GM23338 (cell line): ENCODE data around the gene UVSSA.

Experiments used
- EZH2 ChIP-seq: fragments of 200-600 bp; sonication (generic); IDR thresholded peaks from one replicate; pipeline ENCODE4 v1.8.0; 2017; ENCODE audit warnings: antibody characterized with exemption, mild to moderate bottlenecking, low read depth; ENCODE audit not compliant: unreplicated experiment
- EZH2phosphoT487 ChIP-seq: fragments of 200-600 bp; sonication (generic); IDR thresholded peaks from one replicate; pipeline ENCODE4 v1.8.1; 2018; ENCODE audit warnings: antibody characterized with exemption; ENCODE audit not compliant: unreplicated experiment
- NANOG ChIP-seq: IDR thresholded peaks from 2 replicates; pipeline ENCODE4 v1.6.1; 2016; ENCODE audit warnings: antibody characterized with exemption, borderline replicate concordance
- POLR2AphosphoS5 ChIP-seq: IDR thresholded peaks from 2 replicates; pipeline ENCODE4 v1.6.1; 2016; ENCODE audit warnings: antibody characterized with exemption, low read depth
- ZNF331 ChIP-seq: fragments of 250-450 bp; sonication (Bioruptor Pico); IDR thresholded peaks from 2 replicates; pipeline ENCODE4 v1.5.0; 2020; ENCODE audit warnings: low read depth, mild to moderate bottlenecking, moderate library complexity
- TF ChIP-seq, protein P1 (sequence below), 2 experiments: fragments of 200-600 bp in 1 of 2; sonication (generic) in 1 of 2; conservative IDR thresholded peaks; 2 replicates each; pipeline versions ENCODE4 v1.5.1 to v1.6.1; 2016 to 2017; ENCODE audit warnings: antibody characterized with exemption in 2 of 2, low read depth in 2 of 2, mild to moderate bottlenecking in 2 of 2, moderate library complexity in 1 of 2
- TF ChIP-seq, protein P2 (sequence below): fragments of 250-450 bp; sonication (Bioruptor Pico); IDR thresholded peaks from 2 replicates; pipeline ENCODE4 v1.5.0; 2020; ENCODE audit warnings: mild to moderate bottlenecking, moderate library complexity

DNA sequence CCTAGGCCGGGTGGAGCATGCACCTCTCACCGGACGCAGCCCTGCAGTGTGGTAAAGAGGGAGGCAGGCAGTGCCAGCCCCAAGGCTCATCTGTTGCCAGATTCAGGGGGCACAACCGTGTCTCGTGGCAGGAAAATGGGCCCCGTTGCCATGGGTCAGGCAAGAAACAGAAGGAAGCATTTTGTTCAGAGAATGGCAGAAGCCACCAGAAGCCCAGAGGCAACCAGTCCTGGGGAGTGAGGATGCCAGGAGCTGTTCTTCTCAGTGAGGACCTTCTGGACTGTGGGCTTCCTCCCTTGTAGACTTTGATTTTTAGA is 12.5 kb upstream of the UVSSA start:
- TF ChIP-seq, protein P1, sequence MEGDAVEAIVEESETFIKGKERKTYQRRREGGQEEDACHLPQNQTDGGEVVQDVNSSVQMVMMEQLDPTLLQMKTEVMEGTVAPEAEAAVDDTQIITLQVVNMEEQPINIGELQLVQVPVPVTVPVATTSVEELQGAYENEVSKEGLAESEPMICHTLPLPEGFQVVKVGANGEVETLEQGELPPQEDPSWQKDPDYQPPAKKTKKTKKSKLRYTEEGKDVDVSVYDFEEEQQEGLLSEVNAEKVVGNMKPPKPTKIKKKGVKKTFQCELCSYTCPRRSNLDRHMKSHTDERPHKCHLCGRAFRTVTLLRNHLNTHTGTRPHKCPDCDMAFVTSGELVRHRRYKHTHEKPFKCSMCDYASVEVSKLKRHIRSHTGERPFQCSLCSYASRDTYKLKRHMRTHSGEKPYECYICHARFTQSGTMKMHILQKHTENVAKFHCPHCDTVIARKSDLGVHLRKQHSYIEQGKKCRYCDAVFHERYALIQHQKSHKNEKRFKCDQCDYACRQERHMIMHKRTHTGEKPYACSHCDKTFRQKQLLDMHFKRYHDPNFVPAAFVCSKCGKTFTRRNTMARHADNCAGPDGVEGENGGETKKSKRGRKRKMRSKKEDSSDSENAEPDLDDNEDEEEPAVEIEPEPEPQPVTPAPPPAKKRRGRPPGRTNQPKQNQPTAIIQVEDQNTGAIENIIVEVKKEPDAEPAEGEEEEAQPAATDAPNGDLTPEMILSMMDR (conservative IDR thresholded peaks at IDR 0.05; ENCODE audit: low read depth in 2 of 2) = no peak
- no peak for TF ChIP-seq POLR2AphosphoS5
- no peak for TF ChIP-seq EZH2
- TF ChIP-seq, protein P2, sequence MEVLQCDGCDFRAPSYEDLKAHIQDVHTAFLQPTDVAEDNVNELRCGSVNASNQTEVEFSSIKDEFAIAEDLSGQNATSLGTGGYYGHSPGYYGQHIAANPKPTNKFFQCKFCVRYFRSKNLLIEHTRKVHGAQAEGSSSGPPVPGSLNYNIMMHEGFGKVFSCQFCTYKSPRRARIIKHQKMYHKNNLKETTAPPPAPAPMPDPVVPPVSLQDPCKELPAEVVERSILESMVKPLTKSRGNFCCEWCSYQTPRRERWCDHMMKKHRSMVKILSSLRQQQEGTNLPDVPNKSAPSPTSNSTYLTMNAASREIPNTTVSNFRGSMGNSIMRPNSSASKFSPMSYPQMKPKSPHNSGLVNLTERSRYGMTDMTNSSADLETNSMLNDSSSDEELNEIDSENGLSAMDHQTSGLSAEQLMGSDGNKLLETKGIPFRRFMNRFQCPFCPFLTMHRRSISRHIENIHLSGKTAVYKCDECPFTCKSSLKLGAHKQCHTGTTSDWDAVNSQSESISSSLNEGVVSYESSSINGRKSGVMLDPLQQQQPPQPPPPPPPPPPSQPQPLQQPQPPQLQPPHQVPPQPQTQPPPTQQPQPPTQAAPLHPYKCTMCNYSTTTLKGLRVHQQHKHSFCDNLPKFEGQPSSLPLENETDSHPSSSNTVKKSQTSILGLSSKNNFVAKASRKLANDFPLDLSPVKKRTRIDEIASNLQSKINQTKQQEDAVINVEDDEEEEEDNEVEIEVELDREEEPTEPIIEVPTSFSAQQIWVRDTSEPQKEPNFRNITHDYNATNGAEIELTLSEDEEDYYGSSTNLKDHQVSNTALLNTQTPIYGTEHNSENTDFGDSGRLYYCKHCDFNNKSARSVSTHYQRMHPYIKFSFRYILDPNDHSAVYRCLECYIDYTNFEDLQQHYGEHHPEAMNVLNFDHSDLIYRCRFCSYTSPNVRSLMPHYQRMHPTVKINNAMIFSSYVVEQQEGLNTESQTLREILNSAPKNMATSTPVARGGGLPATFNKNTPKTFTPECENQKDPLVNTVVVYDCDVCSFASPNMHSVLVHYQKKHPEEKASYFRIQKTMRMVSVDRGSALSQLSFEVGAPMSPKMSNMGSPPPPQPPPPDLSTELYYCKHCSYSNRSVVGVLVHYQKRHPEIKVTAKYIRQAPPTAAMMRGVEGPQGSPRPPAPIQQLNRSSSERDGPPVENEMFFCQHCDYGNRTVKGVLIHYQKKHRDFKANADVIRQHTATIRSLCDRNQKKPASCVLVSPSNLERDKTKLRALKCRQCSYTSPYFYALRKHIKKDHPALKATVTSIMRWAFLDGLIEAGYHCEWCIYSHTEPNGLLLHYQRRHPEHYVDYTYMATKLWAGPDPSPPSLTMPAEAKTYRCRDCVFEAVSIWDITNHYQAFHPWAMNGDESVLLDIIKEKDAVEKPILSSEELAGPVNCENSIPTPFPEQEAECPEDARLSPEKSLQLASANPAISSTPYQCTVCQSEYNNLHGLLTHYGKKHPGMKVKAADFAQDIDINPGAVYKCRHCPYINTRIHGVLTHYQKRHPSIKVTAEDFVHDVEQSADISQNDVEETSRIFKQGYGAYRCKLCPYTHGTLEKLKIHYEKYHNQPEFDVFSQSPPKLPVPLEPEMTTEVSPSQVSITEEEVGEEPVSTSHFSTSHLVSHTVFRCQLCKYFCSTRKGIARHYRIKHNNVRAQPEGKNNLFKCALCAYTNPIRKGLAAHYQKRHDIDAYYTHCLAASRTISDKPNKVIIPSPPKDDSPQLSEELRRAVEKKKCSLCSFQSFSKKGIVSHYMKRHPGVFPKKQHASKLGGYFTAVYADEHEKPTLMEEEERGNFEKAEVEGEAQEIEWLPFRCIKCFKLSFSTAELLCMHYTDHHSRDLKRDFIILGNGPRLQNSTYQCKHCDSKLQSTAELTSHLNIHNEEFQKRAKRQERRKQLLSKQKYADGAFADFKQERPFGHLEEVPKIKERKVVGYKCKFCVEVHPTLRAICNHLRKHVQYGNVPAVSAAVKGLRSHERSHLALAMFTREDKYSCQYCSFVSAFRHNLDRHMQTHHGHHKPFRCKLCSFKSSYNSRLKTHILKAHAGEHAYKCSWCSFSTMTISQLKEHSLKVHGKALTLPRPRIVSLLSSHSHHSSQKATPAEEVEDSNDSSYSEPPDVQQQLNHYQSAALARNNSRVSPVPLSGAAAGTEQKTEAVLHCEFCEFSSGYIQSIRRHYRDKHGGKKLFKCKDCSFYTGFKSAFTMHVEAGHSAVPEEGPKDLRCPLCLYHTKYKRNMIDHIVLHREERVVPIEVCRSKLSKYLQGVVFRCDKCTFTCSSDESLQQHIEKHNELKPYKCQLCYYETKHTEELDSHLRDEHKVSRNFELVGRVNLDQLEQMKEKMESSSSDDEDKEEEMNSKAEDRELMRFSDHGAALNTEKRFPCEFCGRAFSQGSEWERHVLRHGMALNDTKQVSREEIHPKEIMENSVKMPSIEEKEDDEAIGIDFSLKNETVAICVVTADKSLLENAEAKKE (CRISPR knock-in tag) = no peak
- TF ChIP-seq EZH2phosphoT487 = no peak
- no peak for TF ChIP-seq NANOG
- TF ChIP-seq ZNF331 = no peak
